GM21423 (cell line): ENCODE measurements around the gene TBC1D3B.
"Not testable (repeated sequence)": the region's sequence is repeated elsewhere in the genome, so short reads cannot be mapped to it uniquely, and the experiment has no call there.

ENCODE experiments used
- ATAC-seq: cut with Tn5 transposase; IDR thresholded peaks from one replicate; pipeline ENCODE4 v1.9.1; 2021; ENCODE audit warnings: mild to moderate bottlenecking, moderate library complexity; ENCODE audit not compliant: unreplicated experiment

The TBC1D3B gene

DNA sequence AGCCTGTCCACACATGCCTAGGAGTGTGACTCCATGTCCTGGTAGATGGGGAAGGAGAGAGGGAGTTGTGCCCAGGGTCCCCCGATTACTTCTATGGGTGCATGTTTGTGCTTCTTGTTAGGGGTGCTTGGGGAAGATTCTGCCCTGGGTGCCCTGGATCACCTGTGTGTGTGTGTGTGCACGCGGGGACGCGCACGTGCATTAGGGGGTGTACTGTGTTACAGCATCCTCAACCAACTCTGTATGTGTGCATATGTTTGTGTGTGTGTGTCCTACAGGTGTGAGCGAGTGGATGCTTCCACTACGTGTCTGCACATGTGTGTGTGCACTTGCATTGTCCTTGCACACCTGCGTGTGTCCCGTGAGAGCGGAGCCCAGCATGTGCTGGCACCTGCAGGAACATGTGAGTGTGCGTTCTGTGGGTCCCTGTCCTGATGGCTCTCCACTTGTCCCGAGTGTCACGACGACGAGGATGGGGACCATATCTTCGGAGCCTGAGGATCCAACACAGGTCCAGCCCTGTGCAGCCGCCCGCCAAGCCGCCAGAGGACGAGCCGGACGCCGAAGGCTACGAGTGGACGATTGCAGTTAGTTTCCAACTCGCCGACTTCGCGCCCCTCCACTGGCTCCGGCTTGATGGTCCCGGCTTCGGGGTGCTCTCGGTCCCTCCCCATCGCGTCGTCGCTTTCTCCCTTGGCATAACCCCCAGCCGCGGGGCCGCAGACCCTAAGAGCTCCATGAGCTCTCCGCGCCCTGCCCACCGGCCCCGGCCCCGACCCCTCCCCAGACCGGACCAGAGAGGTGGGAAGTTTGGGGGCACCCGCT, 6.0 kb upstream of the TBC1D3B start:
- ATAC-seq: no peak

DNA sequence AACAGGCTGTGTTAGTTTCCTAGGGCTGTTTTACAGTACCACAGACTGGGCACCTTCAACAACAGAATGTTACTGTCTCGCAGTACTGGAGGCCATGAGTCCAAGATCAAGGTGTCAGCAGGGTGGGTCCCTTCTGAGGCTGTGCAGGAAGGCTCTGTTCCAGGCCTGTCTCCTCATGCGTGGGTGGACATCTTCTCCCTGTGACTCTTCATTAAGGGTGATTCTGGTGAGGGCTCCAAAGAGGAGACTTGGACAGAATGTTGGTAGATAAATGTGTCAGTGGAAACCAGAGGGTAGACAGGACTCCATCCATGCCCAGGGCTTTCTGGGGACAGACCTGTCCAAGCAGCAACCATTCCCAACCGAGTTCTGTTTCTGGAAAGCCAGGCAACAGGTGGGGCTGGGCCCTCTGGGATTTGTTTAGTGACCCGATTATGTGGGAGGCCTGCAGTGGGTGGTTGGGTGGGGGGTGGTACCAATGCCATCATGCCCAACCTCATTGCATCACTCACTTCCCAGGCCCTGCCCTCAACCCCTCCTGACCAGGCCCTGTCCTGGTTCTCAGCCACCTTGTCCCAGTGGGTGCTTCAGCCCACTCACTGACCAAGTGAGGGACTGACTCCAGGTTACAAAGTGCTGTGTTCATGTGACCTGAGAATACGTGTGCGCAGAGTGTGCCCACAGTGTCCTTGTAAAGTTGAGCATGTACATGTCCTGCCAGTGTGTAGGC, 5.2 kb upstream of the TBC1D3B start:
- not testable (repeated sequence) for ATAC-seq

DNA sequence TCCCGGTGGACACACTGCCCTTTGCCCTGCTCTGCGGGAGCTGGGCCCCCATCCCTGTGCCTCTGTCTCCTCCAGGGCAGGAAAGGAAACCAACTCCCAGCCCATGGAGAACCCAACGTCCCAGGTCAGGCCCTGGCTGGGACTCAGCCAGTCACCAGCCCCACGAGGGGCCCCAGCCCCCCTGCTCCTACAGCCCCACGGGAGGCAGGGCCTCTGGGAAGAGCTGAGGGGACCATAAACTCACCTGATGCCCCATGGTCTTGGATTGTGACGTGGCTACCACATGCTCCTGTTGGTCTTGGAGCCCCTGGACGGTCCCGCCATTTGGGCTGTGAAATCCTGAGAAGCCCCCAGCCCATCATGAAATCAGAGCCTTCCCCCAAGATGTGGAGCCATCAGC, 7.6 kb downstream of the TBC1D3B start:
- ATAC-seq: not testable (repeated sequence)

DNA sequence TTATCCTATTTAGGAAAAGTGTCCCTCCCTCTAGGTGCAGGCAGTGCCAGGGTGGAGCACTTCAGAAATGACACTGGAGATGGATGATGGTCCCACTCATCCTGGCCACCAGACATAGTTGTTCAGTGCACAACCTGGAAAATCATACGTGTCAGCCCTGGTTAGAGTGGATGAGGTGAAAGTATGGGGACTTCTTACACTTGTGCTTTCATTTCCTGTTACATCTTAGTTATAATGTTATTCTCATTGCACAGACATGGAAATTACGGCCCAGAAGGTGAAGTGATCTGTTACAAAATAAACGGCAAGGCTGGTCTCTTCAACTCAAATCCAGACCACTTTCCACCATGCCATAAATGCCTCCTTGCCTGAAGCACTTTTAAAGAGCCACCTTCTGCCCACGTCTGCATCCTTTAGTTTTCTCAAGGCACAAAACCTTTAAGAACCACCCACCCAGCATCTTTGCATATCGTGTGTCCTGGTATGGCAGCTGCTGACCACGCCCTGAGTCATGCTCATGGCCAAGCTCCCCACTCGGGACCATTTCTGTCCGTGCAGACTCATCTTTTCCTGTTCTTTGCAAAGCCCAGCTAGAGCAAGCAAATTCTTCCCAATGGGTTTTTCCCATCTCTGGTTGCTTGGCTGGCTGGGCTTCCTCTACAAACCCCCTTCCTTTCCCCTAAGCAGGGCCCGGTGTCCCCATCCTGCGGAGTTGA, 22.4 kb downstream of the TBC1D3B start:
- no peak for ATAC-seq

DNA sequence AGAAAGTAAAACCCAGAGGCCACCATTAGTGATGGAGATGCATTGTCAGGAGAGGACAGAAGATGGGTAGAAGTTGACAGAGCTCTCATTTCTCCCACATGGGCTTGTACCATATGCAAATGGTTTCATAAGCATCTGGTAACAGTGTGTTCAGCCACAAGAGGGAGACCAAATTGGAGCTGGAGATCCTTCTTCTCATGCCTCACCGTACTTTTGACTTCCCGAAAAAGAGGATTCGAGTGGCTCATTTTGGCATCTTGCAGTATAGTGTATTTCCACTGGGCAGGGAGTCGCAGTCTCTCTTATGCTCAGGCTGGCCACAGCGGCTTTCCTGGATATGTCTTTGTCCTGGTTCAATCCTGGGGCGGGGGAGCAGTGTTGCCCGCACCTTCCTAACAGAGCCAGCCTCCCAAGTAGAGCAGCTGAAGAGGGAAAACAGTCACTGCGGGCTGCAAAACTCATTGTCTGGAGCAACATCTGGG, 23.8 kb downstream of the TBC1D3B start:
- ATAC-seq: no peak

DNA sequence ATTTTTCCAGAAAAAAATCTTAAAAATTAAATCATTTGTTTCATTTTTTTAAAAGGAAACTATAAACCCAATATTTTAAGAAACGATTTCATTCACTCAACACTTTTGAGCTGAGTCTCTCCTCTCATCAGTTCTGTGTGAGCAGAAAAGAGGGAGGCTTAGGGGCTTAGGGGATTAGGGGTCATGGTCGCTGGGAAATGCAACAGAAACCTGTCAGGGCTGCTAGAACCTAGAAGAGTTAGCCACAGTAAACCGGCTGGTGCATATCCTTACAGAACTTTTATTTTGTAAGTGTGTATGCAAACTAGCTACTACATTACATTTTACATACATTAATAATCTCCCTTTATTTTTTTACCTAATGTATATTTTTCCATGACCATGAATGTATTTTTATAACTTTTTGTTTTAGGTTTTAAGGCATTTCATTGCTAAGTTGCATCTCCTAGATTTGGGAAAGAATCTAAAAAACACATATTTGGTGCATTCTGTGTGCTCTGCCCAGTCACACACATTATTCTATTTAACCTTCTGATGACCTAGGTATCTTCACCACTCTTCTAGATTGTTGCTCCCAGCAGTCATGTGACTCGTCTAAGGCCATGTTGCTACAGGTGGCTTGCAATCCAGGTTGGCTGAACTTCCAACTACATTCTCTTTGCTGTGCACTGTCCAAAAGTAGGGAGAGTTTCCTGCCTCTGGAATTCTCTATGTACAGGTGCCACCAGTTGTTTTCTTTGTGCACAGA, 24.4 kb downstream of the TBC1D3B start:
- ATAC-seq: no peak

DNA sequence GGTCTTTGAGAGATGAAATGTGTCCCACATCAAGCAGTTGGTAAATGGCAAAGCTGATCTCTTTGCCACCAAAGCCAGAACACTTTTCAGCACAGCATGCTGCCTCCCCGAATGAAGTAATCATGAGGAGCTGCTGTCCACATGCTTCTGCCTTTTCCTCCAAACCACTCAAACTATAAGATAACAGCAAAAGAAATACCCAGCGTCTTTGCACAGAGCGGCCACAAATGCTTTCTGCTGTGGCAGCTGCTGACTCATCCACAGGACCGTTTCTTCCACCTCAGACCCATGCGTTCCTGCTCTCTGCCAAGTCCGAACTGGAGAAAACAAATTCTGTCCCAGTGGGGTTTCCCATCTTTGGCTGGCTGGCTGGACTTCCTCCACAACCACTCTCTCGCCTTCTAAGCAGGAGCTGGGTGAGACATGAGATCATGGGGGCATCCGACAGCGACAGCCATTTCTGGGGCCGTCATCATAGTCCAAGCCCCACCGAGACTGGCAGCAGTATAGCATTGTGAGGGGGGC, 27.1 kb downstream of the TBC1D3B start:
- no peak for ATAC-seq

DNA sequence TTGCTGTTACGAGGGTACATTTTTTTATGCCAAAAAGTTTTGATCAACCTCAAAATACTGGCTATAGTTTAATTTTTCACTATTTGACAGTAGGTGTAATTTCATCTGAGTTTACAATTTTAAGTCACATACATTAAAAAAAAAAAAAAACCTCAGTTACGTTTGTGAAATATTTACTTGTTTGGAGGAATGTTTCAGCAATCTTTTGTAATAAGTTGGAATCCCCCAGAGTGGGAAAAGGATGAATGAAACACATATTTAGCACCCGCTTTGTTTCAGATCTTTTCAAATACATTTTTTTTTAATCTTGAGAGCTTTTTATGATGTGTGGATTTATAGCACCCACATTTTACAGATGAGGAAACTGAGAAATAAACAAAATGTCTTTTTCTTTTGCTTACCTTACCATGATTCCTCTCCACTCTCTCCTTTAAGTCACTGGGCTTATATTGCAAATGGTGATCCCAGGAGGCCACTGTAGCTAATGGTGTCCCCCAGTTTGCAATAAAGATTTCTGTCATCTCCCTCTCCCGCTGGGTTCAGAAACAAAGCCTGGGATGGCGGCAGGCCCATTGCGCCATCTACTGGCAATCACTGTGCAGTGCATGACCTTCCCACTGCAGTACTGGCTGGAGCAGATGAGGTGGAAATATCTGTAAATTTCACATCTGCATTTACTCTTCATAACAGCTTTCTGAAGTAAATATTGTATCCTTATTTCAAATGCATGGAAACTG, 27.7 kb downstream of the TBC1D3B start:
- ATAC-seq: no peak

DNA sequence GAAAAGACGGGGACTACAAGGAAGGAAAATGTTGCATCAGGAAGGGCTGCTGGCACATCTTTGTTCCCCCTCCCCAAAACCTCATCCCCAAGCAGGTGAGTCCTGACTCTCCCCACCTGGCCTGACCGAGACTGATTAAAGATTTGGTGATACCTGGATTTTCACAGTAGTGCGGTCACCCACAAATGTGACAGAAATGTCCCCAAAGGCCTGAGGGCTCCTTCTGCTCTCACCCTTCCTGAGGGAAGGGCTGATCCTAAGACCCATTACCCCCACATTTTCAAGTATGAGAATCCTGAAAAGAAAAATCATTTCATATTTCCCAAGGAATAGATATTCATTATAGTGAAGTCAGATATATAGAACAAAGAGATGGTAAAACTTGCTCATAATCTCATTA, 28.8 kb downstream of the TBC1D3B start:
- ATAC-seq: no peak

DNA sequence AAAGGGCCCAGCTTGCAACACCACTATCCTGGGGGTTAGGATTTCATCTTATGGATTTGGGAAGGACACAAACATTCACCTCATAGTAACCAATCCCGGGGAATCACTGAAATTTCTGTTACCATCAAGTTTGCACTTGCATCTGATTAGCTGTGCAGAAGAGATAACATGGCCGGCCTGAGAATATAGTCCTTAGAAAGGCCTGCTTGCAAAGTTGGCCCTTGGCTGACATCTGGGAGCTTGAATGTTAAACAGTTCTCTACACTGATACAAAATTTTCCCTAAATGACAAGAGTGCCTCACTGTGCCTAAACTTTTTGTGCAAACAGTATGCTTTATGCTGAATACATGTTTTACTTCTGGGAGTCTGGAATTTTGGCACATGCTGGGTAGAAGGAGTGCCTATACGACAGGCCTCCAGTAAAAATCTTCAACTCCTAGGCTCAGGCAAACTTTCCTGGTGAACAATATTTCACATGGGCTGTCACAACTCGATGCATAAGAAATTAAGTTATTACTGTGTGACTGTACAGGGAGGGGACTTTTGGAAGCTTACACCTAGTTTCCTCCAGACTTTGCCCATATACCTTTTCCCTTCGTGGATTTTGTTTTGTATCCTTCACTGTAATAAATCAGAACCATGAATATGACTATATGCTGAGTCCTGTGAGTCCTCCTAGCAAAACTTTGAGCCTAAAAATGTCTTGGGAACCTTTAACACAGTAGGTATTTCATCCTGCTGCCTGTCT, 31.3 kb downstream of the TBC1D3B start:
- no peak for ATAC-seq

DNA sequence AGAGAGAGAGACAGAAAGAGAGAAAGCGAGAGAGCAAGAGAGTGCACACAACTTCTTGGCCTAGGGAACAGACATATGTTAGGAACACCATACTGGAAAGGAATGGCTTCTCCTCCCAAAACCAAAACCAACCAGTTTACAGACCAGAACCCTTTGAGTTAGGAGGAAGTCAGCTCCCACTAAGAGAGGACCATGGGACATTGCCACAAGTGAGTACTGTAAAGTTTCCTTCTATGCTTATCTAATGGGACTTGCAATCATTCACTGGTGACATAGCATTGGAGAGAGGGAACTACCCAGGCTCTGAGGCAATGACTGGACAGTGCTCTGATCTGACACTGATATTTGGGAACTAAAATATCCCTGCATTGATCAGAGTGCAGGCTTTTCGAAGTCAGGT, 32.4 kb downstream of the TBC1D3B start:
- ATAC-seq: no peak

DNA sequence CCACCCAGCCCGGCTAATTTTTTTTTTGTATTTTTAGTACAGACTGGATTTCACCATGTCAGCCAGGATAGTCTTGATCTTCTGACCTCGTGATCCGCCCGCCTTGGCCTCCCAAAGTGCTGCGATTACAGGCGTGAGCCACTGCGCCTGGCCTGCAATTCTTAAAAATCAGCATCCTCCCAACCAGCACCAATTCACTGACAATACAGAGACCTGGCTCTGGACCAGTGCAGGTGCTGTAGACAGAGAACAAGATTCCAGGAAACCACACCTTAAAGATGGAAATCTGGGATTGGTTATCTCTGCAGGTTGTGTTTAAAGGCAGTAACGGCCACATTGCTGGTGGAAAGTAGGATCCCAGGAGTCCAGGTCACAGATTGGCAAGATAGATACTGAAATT, 33.6 kb downstream of the TBC1D3B start:
- no peak for ATAC-seq

DNA sequence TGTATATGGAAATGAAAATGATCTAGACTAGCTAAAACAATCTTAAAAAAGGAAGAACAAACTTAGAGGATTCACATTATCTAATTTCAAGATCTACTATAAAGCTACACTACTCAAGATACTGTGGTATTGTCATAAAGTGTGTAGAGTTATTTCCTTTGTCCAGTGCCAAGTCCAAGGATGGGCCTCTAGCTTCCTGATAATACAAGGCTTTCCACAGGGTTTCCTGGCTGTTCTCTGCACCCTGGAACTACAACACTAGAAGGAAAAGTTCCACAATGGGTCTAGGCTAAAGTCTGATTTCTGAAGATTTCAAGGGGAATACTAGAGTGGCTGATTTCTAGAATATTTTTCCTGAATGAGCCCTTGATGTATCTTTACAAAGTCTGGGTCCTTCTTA, 34.2 kb downstream of the TBC1D3B start:
- no peak for ATAC-seq

DNA sequence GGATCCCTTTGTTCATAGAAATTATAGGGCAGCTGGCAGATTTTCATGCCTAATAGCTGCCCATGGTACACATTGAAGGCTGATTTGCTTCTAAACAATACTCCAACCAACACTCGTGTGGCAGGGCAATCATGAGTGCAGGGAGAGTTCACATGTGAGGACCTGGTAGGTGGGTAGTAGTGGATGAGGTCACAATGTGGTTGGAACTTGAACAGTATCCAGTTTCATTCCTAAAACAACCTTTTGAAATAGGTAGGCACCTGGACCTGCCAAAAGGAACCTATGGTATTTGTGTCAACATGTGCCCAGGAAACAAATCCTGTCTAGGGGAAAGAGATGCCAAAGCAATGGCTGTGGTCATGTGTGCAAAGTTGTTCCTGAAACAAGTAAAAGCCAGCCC, 40.0 kb downstream of the TBC1D3B start:
- no peak for ATAC-seq

DNA sequence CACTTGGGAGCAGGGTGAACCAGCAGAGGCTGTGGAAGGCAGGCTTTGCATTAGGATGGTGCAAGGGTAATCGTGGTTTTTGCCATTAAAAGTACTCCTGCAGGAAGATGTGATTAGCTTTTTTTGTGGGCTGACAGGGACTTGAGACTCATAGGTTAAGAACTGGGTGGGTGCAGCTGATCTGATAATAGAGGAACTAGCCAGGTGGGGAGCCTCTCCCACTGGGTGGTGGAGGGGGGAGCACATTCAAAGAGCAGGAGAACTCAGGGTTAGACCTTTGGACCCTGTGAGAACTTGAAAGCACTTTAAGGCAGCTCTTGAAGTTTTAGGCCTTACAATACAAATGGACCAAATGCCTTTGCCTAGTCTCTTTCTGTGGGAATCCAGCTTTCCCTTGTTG, 40.4 kb downstream of the TBC1D3B start:
- no peak for ATAC-seq

DNA sequence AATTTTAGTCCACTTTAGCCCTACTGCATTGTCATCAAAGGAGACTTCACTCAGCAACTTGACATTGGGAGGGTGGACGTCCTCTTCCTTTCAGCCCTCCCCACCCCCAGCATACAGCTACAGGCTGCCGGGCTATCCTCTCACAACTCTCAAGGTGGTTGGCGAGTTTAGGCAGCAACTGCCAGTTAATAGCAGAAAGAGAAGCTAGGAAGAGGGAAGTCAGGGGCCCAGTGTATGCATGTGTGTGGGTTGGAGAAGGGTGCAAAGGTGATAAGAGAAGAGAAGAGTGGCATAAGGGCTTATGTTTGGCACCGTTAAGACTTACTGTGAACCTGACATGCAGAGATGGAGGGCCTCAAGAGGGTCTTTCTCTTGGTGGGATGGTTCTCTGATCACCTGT, 41.0 kb downstream of the TBC1D3B start:
- ATAC-seq: no peak

DNA sequence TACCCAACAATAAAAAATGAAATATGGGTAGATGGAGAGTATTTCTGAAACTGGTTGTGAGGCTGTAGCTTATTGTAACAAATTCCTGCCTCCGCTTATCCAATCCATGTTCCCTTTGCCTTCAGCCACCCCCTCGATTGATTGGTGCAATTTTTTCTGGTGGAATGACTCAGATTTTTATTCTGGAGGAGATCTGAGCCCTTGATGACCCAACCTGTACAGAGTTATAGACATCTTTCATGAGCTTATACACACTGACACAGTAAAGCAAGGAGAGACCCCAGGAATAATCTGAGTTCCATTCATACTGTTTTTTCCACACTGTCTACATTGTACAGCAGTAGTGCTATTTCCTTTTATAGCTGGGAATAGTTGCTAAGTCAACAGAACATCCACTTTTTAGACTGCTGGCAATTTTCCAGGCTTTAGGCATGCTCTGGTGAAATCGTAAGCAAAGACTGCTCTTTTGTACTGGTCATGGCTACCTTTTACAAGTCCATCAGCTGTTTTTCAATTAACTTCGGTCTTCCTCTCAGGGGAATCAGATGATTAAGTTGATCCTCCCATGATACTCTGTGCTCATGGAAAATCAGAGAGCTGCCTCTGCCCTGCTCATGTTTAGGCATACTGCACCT, 42.7 kb downstream of the TBC1D3B start:
- ATAC-seq: no peak

DNA sequence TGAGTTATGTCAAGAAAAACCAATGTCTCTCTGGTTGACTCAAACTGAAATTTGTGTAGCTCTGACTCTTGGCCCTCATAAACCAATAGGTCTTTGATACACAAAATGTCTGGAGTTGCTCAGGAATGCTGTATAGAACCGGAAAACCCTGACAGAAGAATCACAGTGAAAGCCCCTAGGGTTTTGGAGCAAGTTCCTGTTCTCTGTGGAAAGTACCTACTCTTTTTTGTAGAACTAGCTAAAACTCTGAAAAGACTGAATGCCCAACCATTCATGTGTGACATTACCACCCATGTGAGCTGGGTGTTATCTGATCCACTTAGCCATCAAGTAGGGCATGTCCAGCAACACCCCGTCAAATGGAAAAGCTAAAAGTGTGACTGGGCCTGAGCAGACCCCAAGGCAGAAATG, 44.0 kb downstream of the TBC1D3B start:
- ATAC-seq: no peak

DNA sequence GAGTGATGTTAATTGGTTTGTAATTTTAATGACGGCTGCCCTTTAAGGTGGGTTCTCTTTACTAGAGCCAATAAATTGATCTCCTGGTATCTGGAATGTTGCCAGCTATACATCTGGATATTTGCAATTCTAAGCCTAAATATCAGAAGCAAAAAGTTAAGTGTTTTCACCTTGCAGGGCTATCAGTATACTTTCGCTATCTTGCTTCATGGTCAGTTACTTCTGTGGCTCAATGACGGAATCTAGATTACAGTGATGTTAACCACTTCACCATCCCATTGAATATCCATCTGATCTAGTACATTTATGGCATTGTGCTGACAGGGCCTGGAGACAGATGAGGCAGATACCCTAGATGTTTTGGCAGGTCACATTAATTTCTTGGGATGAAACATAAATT, 44.5 kb downstream of the TBC1D3B start:
- ATAC-seq: no peak
